H1 (cell line): ENCODE results near the gene DCTPP1. TPM values are rescaled to one million over a fixed set of nuclear protein-coding genes. Genes with fewer than 3 reads are reported as not detected.

Experiments
- CTCF ChIA-PET: fragments of 300-600 bp; sonication (Branson Sonifier 250); formaldehyde crosslinking; loops from one replicate; lab custom pipeline; 2021; ENCODE audit not compliant: partially characterized antibody; lab: Charles Lee
- POLR2A ChIA-PET: fragments of 300-600 bp; sonication (Branson Sonifier 250); formaldehyde crosslinking; loops from one replicate; lab custom pipeline; 2021; ENCODE audit warnings: inconsistent platforms; ENCODE audit not compliant: partially characterized antibody; lab: Charles Lee
- DNase-seq, 2 experiments: peaks; one replicate each; pipeline versions ENCODE4 v3.0.0 to v3.0.0-alpha.2; 2010 to 2022; ENCODE audit warnings: low spot score in 2 of 2, low read depth in 1 of 2, mixed read lengths in 1 of 2
- FAIRE-seq: peaks from 2 replicates; lab custom pipeline; 2011; peaks lifted over from hg19 to GRCh38; lab: Jason Lieb, UNC
- H2AFZ ChIP-seq: 2 replicates; pipeline ENCODE4 v1.8.1; 2012; ENCODE audit warnings: low read length, inconsistent platforms
- H2AK5ac ChIP-seq: 2 replicates; pipeline ENCODE4 v1.6.1; 2013; ENCODE audit warnings: low read depth, low read length
- H2BK120ac ChIP-seq: replicated peaks from 2 replicates; pipeline ENCODE3; 2013; ENCODE audit warnings: low read depth, low read length, inconsistent platforms
- H2BK12ac ChIP-seq: 2 replicates; pipeline ENCODE4 v1.6.1; 2013; ENCODE audit warnings: low read depth, low read length
- H2BK15ac ChIP-seq: 2 replicates; pipeline ENCODE4 v1.6.1; 2013; ENCODE audit warnings: low read length
- H2BK20ac ChIP-seq: 2 replicates; pipeline ENCODE4 v1.6.1; 2013; ENCODE audit warnings: low read length
- H2BK5ac ChIP-seq: 2 replicates; pipeline ENCODE4 v1.6.1; 2013; ENCODE audit warnings: low read depth, low read length
- H3K14ac ChIP-seq: 2 replicates; pipeline ENCODE4 v1.6.1; 2013; ENCODE audit warnings: inconsistent platforms; ENCODE audit not compliant: insufficient read length
- H3K18ac ChIP-seq: 2 replicates; pipeline ENCODE4 v1.6.1; 2013; ENCODE audit warnings: low read length; ENCODE audit errors: extremely low read depth
- H3K23ac ChIP-seq: 2 replicates; pipeline ENCODE4 v1.6.1; 2013; ENCODE audit warnings: inconsistent platforms; ENCODE audit not compliant: insufficient read length
- H3K23me2 ChIP-seq: 2 replicates; pipeline ENCODE4 v1.6.1; 2013; ENCODE audit warnings: low read depth, low read length
- H3K27ac ChIP-seq: 2 replicates; pipeline ENCODE4 v1.6.1; 2011; ENCODE audit warnings: low read depth, low read length, inconsistent platforms
- H3K27me3 ChIP-seq, 4 experiments: replicated peaks in 1 of 4; 1 replicate in 1 of 4; 2 replicates in 3 of 4; pipeline versions ENCODE4 v1.6.1 to v1.8.1; 2011 to 2013; ENCODE audit warnings: low read length in 3 of 4, mild to moderate bottlenecking in 3 of 4, inconsistent platforms in 2 of 4, mixed read lengths in 2 of 4, moderate library complexity in 1 of 4; ENCODE audit not compliant: control insufficient read depth in 3 of 4, insufficient read depth in 3 of 4; ENCODE audit errors: extremely low read depth in 1 of 4
- H3K36me3 ChIP-seq, 4 experiments: 2 replicates each; pipeline versions ENCODE4 v1.6.1 to v1.8.1; 2011 to 2013; ENCODE audit warnings: mild to moderate bottlenecking in 4 of 4, low read length in 3 of 4, moderate library complexity in 2 of 4, control low read depth in 1 of 4, inconsistent platforms in 1 of 4; ENCODE audit not compliant: insufficient read depth in 4 of 4, control insufficient read depth in 2 of 4
- H3K4ac ChIP-seq: replicated peaks from 2 replicates; pipeline ENCODE3; 2013; ENCODE audit warnings: low read length, low read depth, mixed read lengths, inconsistent platforms; ENCODE audit not compliant: insufficient read length
- H3K4me1 ChIP-seq, 4 experiments: replicated peaks in 1 of 4; 1 replicate in 1 of 4; 2 replicates in 3 of 4; pipeline versions ENCODE4 v1.6.1 to v1.8.1; 2011 to 2013; ENCODE audit warnings: low read length in 3 of 4, inconsistent platforms in 2 of 4, mixed read lengths in 1 of 4; ENCODE audit not compliant: insufficient read depth in 4 of 4, control insufficient read depth in 3 of 4
- H3K4me2 ChIP-seq, 2 experiments: 2 replicates each; pipeline versions ENCODE4 v1.6.1 to v1.8.1; 2011 to 2013; ENCODE audit warnings: low read depth in 2 of 2, low read length in 2 of 2, control low read depth in 1 of 2, inconsistent platforms in 1 of 2, mild to moderate bottlenecking in 1 of 2; ENCODE audit not compliant: insufficient read depth in 1 of 2
- H3K4me3 ChIP-seq, 4 experiments: fragments of 200-600, 300-600 bp in 1 of 4; sonication (generic), shearing (Covaris generic), sonication (Bioruptor Twin) in 1 of 4; 2 replicates each; pipeline versions ENCODE4 v1.5.1 to v1.8.1; 2011 to 2016; ENCODE audit warnings: low read length in 4 of 4, low read depth in 3 of 4, control low read depth in 2 of 4, inconsistent platforms in 2 of 4, mild to moderate bottlenecking in 2 of 4, mixed read lengths in 1 of 4, moderate library complexity in 1 of 4; ENCODE audit not compliant: insufficient read depth in 2 of 4; ENCODE audit errors: extremely low read depth in 1 of 4
- H3K56ac ChIP-seq: replicated peaks from 2 replicates; pipeline ENCODE3; 2013; ENCODE audit warnings: low read depth, mild to moderate bottlenecking, mixed read lengths, low read length, inconsistent platforms; ENCODE audit not compliant: insufficient read length
- H3K79me1 ChIP-seq: 2 replicates; pipeline ENCODE4 v1.6.1; 2013; ENCODE audit warnings: low read depth, low read length, control low read depth
- H3K79me2 ChIP-seq, 2 experiments: 2 replicates each; pipeline versions ENCODE4 v1.6.1 to v1.8.1; 2012 to 2013; ENCODE audit warnings: low read length in 2 of 2, mild to moderate bottlenecking in 2 of 2, inconsistent platforms in 1 of 2; ENCODE audit not compliant: insufficient read depth in 2 of 2, control insufficient read depth in 1 of 2
- H3K9ac ChIP-seq, 4 experiments: replicated peaks in 1 of 4; 1 replicate in 1 of 4; 2 replicates in 3 of 4; pipeline versions ENCODE4 v1.6.1 to v1.8.1; 2011 to 2013; ENCODE audit warnings: low read depth in 3 of 4, low read length in 3 of 4, control low read depth in 2 of 4, mild to moderate bottlenecking in 2 of 4, moderate library complexity in 2 of 4, inconsistent platforms in 1 of 4; ENCODE audit errors: extremely low read depth in 1 of 4
- H3K9me3 ChIP-seq, 2 experiments: 2 replicates each; pipeline versions ENCODE4 v1.6.1 to v1.8.1; 2012 to 2013; ENCODE audit warnings: mild to moderate bottlenecking in 2 of 2, moderate library complexity in 2 of 2, control low read depth in 1 of 2, inconsistent platforms in 1 of 2, low read depth in 1 of 2, low read length in 1 of 2, mixed read lengths in 1 of 2; ENCODE audit not compliant: insufficient read depth in 2 of 2
- H4K20me1 ChIP-seq, 2 experiments: replicated peaks in 1 of 2; 2 replicates each; pipeline versions ENCODE3 to v1.8.1; 2011 to 2013; ENCODE audit warnings: inconsistent platforms in 2 of 2, low read length in 2 of 2, mild to moderate bottlenecking in 1 of 2; ENCODE audit not compliant: insufficient read depth in 2 of 2, control insufficient read depth in 1 of 2
- H4K5ac ChIP-seq: 2 replicates; pipeline ENCODE4 v1.6.1; 2013; ENCODE audit warnings: low read length, low read depth, mixed read lengths, inconsistent platforms; ENCODE audit not compliant: insufficient read length
- H4K8ac ChIP-seq: 2 replicates; pipeline ENCODE4 v1.8.0; 2013; ENCODE audit warnings: mild to moderate bottlenecking, moderate library complexity, low read length, inconsistent platforms; ENCODE audit not compliant: insufficient read depth; ENCODE audit errors: extremely low read depth
- H4K91ac ChIP-seq: replicated peaks from 2 replicates; pipeline ENCODE3; 2013; ENCODE audit warnings: low read length, mixed read lengths, inconsistent platforms; ENCODE audit not compliant: insufficient read length
- BACH1 ChIP-seq: IDR thresholded peaks from 2 replicates; pipeline ENCODE4 v1.6.1; 2012; ENCODE audit warnings: low read length, improper control_type of control experiment
- BRCA1 ChIP-seq: IDR thresholded peaks from 2 replicates; pipeline ENCODE4 v1.6.1; 2012; ENCODE audit warnings: low read depth, low read length, improper control_type of control experiment
- CTCF ChIP-seq, 3 experiments: IDR thresholded peaks; 1 replicate in 2 of 3; 2 replicates in 1 of 3; pipeline versions ENCODE4 v1.5.1 to v1.6.1; 2011; ENCODE audit warnings: low read length in 3 of 3, mild to moderate bottlenecking in 3 of 3, inconsistent platforms in 2 of 3, low read depth in 1 of 3, moderate library complexity in 1 of 3; ENCODE audit not compliant: insufficient read depth in 1 of 3; ENCODE audit errors: control extremely low read depth in 1 of 3
- FOSL1 ChIP-seq: IDR thresholded peaks from 2 replicates; pipeline ENCODE4 v1.6.1; 2011; ENCODE audit warnings: mild to moderate bottlenecking, low read depth, low read length, moderate library complexity; ENCODE audit not compliant: insufficient read depth
- KDM1A ChIP-seq: fragments of 200-600, 300-600 bp; sonication (generic); IDR thresholded peaks from 2 replicates; pipeline ENCODE4 v1.7.1; 2016; ENCODE audit warnings: mild to moderate bottlenecking, low read length, borderline replicate concordance
- NANOG ChIP-seq: IDR thresholded peaks from 2 replicates; pipeline ENCODE4 v1.6.1; 2011; ENCODE audit warnings: low read length, low read depth, mild to moderate bottlenecking, inconsistent platforms; ENCODE audit not compliant: insufficient read depth, poor library complexity, severe bottlenecking
- SAP30 ChIP-seq: fragments of 300-600 bp; sonication (generic); IDR thresholded peaks from 2 replicates; pipeline ENCODE4 v1.7.1; 2012; ENCODE audit warnings: low read length, moderate library complexity, mild to moderate bottlenecking, inconsistent platforms; ENCODE audit not compliant: insufficient read depth, insufficient replicate concordance
- SIRT6 ChIP-seq: IDR thresholded peaks from one replicate; pipeline ENCODE4 v1.7.1; 2012; ENCODE audit warnings: low read length, inconsistent platforms
- TBP ChIP-seq: IDR thresholded peaks from 2 replicates; pipeline ENCODE4 v1.6.1; 2011; ENCODE audit warnings: low read depth, low read length, improper control_type of control experiment
- YY1 ChIP-seq: IDR thresholded peaks from 2 replicates; pipeline ENCODE4 v1.6.1; 2011; ENCODE audit warnings: low read depth, mild to moderate bottlenecking, low read length
- WGBS, 2 experiments: shearing (Covaris generic) in 1 of 2; methylation state at CpG; one replicate each; pipeline versions ENCODE4 v1.1.6 to v1.1.7; 2013 to 2015; ENCODE audit warnings: low lambda C conversion rate in 2 of 2, mixed read lengths in 2 of 2, inconsistent platforms in 1 of 2, low coverage in 1 of 2, missing lambda C conversion rate in 1 of 2; ENCODE audit not compliant: insufficient replicate concordance in 2 of 2, insufficient coverage in 1 of 2, insufficient read length in 1 of 2; ENCODE audit errors: extremely low coverage in 1 of 2, missing lambda C conversion rate in 1 of 2; 5-methylcytosine and 5-hydroxymethylcytosine counted together
- polyA plus RNA-seq, 7 experiments: library from polyadenylated mRNA; depleted of rRNA in 3 of 7; stranded (reverse) in 5 of 7; unstranded in 2 of 7; fragments of >200 nt in 5 of 7; fragments of 200-250 nt in 2 of 7; gene quantifications; 1 replicate in 5 of 7; 2 replicates in 1 of 7; 4 replicates in 1 of 7; pipeline versions ENCODE4 v1.2.1 to v1.2.3, GENCODE V29; 2011 to 2013; ENCODE audit warnings: missing spikeins in 2 of 7, mixed read lengths in 2 of 7
- total RNA-seq: library from RNA; stranded (reverse); fragmentation: NEBNext Ultra II Directional; extraction: Animal tissue kit (Norgen Biotek cat#: 25700); gene quantifications from 2 replicates; pipeline ENCODE4 v1.2.1, GENCODE V29; 2021

The DCTPP1 gene
- total and polyA plus RNA-seq, 2 of the 8 experiments (the other 6 are each of a cell fraction or from before 2014, with no cell fraction given) = 94.5 to 103 TPM

- no peak overlapping the region for H3K4ac ChIP-seq
- no peak overlapping the region for H2BK20ac ChIP-seq
- H3K23me2 ChIP-seq = peaks cover 8% of the 10 kb centered on the region; the same call in 1 of the 2 replicates
- ChIA-PET CTCF (interaction anchor here (0.9 to 1.8 kb wide), 4 partner anchors 12 to 203 kb away, joined by 3 to 7 read pairs (median 3); no protein-coding TSS in a partner anchor), POLR2A (interaction anchor here (1.0 to 2.3 kb wide), 8 partner anchors 12 to 136 kb away, joined by 3 to 8 read pairs (median 4); partner anchors contain the start of genes ZNF48 and ZNF747)
- H2BK15ac ChIP-seq = no peak overlapping the region
- DNase-seq (no peak), FAIRE-seq (no peak)
- H4K8ac ChIP-seq = no peak overlapping the region
- H3K56ac ChIP-seq = no peak overlapping the region
- H3K4me3 ChIP-seq = no peak overlapping the region
- no peak overlapping the region for H3K23ac ChIP-seq
- no peak overlapping the region for H3K14ac ChIP-seq
- peaks cover 3 to 6% (median 5%) of the 10 kb centered on the region in 4 experiments; a peak in 6 of 7 replicates for H3K4me1 ChIP-seq
- H3K9me3 ChIP-seq = no peaks in the 10 kb centered on the region
- H3K4me2 ChIP-seq = no peak overlapping the region
- H2AFZ ChIP-seq = no peak overlapping the region
- H3K79me2 ChIP-seq = peaks cover 0 to 6% of the 10 kb centered on the region in 2 experiments; a peak in 1 of 4 replicates
- no peak overlapping the region for H3K9ac ChIP-seq
- peaks cover 0 to 14% of the 10 kb centered on the region in 2 experiments for H4K20me1 ChIP-seq
- H2BK12ac ChIP-seq = no peak overlapping the region
- H4K91ac ChIP-seq = no peak overlapping the region
- H2BK120ac ChIP-seq = no peak overlapping the region
- H3K79me1 ChIP-seq = peaks cover 6% of the 10 kb centered on the region; the same call in 1 of the 2 replicates
- no peak overlapping the region for H2AK5ac ChIP-seq
- no peak overlapping the region for H2BK5ac ChIP-seq
- H3K27me3 ChIP-seq = no peaks in the 10 kb centered on the region
- H3K18ac ChIP-seq = no peak overlapping the region
- H3K27ac ChIP-seq = no peak overlapping the region
- 89% methylated on average over 5 of the region's 5 CpGs; no CpG with 5 or more reads in 1 of the 2 experiments for WGBS, 2 experiments
- peaks cover 12 to 37% (median 21%) of the 10 kb centered on the region in 4 experiments for H3K36me3 ChIP-seq
- no peak overlapping the region for H4K5ac ChIP-seq
- TF ChIP-seq KDM1A (no peak), NANOG (no peak), BACH1 (no peak), FOSL1 (no peak), BRCA1 (no peak), SIRT6 (no peak), TBP (no peak), CTCF (IDR thresholded peaks at IDR 0.05; ENCODE audit: control extremely low read depth in 1 of 3, insufficient read depth in 1 of 3, low read depth in 1 of 3, low read length in 3 of 3) (no peak), YY1 (no peak), SAP30 (no peak)
Observed at GRCh38 chr16:30421010-30421409, 8.8 kb downstream of the DCTPP1 start.
